ENCODE measurements around the gene CT45A9. TPM values are rescaled to one million over a fixed set of nuclear protein-coding genes. Genes with fewer than 3 reads are reported as not detected.
"Not testable (repeated sequence)": the region's sequence is repeated elsewhere in the genome, so short reads cannot be mapped to it uniquely, and the experiment has no call there.

The CT45A9 gene
- total and polyA plus RNA-seq, 8 donors: not detected

DNA sequence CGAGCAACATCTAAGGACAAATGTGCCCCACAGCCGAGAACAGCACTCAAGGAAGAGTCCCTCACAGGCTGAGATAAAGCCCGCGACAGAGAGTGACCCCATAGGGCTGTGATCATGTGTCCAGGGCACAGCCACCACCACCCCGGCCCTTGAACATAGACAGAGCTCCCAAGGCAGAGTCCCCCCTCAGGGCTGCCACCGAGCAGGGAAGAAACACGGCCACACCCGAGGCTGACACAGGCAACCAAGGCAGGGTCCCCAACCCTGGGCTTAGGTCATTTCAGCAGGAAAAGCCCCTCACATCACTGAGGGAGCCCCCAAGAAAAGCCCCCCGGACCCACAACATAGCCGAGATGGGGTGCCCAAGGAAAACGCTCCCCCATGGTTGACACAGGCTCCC is 21.2 kb upstream of the CT45A9 start:
- Histone ChIP-seq H3K36me3 (no peaks in the 10 kb centered on the region), H3K27ac (no peak overlapping the region), H3K9me3 (peaks cover 0 to 24% (median 7%) of the 10 kb centered on the region in 4 donors), H3K27me3 (no peaks in the 10 kb centered on the region), H3K4me1 (no peaks in the 10 kb centered on the region), H3K4me3 (no peak overlapping the region)
- TF ChIP-seq POLR2AphosphoS5 (IDR thresholded peaks at IDR 0.05) (no peak), POLR2A (IDR thresholded peaks at IDR 0.05) (no peak), EP300 (IDR thresholded peaks at IDR 0.05) (no peak)
- TF ChIP-seq, protein P1, sequence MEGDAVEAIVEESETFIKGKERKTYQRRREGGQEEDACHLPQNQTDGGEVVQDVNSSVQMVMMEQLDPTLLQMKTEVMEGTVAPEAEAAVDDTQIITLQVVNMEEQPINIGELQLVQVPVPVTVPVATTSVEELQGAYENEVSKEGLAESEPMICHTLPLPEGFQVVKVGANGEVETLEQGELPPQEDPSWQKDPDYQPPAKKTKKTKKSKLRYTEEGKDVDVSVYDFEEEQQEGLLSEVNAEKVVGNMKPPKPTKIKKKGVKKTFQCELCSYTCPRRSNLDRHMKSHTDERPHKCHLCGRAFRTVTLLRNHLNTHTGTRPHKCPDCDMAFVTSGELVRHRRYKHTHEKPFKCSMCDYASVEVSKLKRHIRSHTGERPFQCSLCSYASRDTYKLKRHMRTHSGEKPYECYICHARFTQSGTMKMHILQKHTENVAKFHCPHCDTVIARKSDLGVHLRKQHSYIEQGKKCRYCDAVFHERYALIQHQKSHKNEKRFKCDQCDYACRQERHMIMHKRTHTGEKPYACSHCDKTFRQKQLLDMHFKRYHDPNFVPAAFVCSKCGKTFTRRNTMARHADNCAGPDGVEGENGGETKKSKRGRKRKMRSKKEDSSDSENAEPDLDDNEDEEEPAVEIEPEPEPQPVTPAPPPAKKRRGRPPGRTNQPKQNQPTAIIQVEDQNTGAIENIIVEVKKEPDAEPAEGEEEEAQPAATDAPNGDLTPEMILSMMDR (IDR thresholded peaks at IDR 0.05): no peak
- intact Hi-C loops (cut with DNase I; ENCODE audit: low total_unique reads): no loop called here
- 87 to 94% (median 92%) methylated on average over 4 to 11 of the region's 11 CpGs for WGBS, 5 donors
- no peak for DNase-seq

DNA sequence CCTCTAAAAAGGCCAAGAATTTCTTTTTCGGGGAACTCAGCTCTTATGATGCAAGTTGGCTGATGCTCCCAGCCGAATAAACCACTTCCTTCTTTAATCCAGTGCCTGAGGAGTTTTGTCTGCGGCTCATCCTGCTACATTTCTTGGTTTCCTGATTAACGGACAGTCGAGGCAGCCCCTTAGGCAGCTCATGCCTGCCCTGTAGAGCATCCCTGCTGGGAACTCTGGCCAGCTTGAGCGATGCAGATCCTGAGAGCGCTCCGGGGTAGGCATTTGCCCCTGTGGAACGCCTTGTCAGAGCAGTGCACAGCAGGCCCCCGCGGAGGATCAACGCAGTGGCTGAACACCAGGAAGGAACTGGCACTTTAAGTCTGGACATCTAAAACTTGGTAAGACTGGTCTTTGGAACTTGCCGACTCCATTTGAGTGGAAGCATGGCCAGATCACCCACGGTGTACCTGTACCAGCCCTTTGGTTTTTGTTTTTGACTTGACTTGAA is 18.5 kb upstream of the CT45A9 start:
- intact Hi-C loops (cut with DNase I; ENCODE audit: low total_unique reads): no loop called here
- peaks cover 0 to 22% (median 7%) of the 10 kb centered on the region in 4 donors for H3K9me3 ChIP-seq
- TF ChIP-seq EP300 (IDR thresholded peaks at IDR 0.05): no peak
- TF ChIP-seq, protein P1 (IDR thresholded peaks at IDR 0.05): no peak
- H3K4me1 ChIP-seq: no peaks in the 10 kb centered on the region
- H3K27ac ChIP-seq: no peak overlapping the region
- no peaks in the 10 kb centered on the region for H3K36me3 ChIP-seq
- DNase-seq: no peak
- WGBS, 5 donors: 83 to 91% (median 88%) methylated on average over 6 to 14 of the region's 14 CpGs
- H3K27me3 ChIP-seq: no peaks in the 10 kb centered on the region
- H3K4me3 ChIP-seq: no peak overlapping the region

DNA sequence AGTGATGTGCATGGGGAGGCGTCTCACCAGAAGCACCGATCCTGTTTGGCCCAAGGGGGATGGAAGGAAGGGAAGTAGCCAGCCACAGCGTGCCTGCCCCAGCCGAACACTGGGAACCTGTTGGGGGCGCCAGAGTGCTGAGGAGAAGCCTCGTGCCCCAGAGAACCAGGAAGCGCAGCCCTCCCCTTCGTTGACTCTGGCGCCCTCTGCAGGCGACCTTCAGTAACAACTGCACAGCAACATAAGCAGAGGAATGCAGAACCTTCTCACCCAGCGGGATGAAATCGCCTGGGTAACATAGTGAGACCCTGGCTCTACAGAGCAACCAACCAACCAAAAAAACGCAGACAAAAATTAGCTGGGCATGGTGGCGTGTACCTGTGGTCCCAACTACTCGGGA is 17.4 kb upstream of the CT45A9 start:
- H3K9me3 ChIP-seq: peaks cover 0 to 20% (median 7%) of the 10 kb centered on the region in 4 donors
- H3K27me3 ChIP-seq; H3K27ac ChIP-seq; H3K36me3 ChIP-seq; intact Hi-C loops (cut with DNase I; ENCODE audit: low total_unique reads); H3K4me1 ChIP-seq; DNase-seq; H3K4me3 ChIP-seq: not testable (repeated sequence)
- WGBS, 5 donors: 58 to 93% (median 83%) methylated on average over 5 to 13 of the region's 15 CpGs

DNA sequence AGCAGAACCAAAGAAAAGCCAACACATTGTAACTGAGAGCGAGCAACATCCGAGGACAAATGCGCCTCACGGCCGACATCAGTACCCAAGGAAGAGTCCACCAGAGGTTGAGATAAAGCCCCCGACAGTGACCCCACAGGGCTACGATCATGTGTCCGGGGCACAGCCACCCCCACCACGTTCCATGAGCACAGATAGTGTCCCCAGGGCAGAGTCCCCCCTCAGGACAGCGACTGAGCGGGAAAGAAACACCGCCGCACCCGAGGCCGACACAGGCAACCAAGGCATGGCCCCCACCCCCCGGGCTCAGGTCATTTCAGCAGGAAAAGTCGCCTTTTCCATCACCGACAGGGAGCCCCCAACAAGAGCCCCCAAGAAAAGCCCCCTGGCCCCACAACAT is 16.6 kb upstream of the CT45A9 start:
- 86 to 97% (median 88%) methylated on average over 6 to 12 of the region's 18 CpGs for WGBS, 5 donors
- H3K27me3 ChIP-seq; H3K36me3 ChIP-seq; H3K27ac ChIP-seq; H3K4me1 ChIP-seq; intact Hi-C loops (cut with DNase I; ENCODE audit: low total_unique reads); DNase-seq; H3K4me3 ChIP-seq: not testable (repeated sequence)
- H3K9me3 ChIP-seq: peaks cover 0 to 12% (median 5%) of the 10 kb centered on the region in 4 donors

DNA sequence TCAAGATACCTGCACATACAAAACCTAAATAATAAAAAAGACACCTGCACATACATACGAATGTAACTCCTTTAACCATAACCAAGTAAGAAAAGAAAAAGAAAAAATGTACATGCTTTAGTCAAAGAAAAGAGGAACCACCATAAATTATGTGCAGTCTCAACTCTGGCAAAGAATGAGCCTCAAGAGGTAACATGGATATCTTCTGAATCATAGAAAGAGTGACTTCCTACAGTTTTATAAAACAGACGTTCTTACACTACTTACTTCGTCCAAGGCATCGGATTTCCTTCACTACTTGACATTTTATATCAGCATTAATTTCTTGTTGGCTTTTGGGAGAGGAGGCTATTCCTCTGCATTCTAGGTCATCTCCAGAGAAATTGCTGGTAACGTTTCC is 11.1 kb upstream of the CT45A9 start:
- H3K36me3 ChIP-seq; H3K27me3 ChIP-seq; DNase-seq; H3K9me3 ChIP-seq; H3K4me1 ChIP-seq; H3K4me3 ChIP-seq; H3K27ac ChIP-seq; intact Hi-C loops (cut with DNase I; ENCODE audit: low total_unique reads): not testable (repeated sequence)
- WGBS, 5 donors: 50 to 67% (median 53%) methylated on average over 4 of the region's 5 CpGs

DNA sequence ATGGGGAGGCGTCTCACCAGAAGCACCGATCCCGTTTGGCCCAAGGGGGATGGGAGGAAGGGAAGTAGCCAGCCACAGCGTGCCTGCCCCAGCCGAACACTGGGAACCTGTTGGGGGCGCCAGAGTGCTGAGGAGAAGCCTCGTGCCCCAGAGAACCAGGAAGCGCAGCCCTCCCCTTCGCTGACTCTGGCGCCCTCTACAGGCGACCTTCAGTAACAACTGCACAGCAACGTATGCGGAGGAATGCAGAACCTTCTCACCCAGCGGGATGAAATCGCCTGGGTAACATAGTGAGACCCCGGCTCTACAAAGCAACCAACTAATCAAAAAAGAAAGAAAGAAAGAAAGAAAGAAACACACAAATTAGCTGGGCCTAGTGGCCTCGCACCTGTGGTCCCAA is 17.2 kb downstream of the CT45A9 start, which contains the start of gene CT45A8:
Gene CT45A8 (minus strand): TSS at position 101 of the 400 bp plus-strand sequence. CDS start 3,755 bp downstream, outside the sequence.
- H3K36me3 ChIP-seq; H3K9me3 ChIP-seq; H3K27me3 ChIP-seq; intact Hi-C loops (cut with DNase I; ENCODE audit: low total_unique reads); H3K27ac ChIP-seq; H3K4me3 ChIP-seq; H3K4me1 ChIP-seq; DNase-seq: not testable (repeated sequence)
- no CpG with 5 or more reads among the region's 17 CpGs for WGBS, 5 donors

DNA sequence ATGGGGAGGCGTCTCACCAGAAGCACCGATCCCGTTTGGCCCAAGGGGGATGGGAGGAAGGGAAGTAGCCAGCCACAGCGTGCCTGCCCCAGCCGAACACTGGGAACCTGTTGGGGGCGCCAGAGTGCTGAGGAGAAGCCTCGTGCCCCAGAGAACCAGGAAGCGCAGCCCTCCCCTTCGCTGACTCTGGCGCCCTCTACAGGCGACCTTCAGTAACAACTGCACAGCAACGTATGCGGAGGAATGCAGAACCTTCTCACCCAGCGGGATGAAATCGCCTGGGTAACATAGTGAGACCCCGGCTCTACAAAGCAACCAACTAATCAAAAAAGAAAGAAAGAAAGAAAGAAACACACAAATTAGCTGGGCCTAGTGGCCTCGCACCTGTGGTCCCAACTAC is 34.4 kb downstream of the CT45A9 start, which contains the start of gene CT45A7:
Gene CT45A7 (minus strand): TSS at position 101 of the 400 bp plus-strand sequence. CDS start 3,747 bp downstream, outside the sequence.
- H3K4me1 ChIP-seq; H3K27me3 ChIP-seq; intact Hi-C loops (cut with DNase I; ENCODE audit: low total_unique reads); H3K36me3 ChIP-seq; H3K27ac ChIP-seq; DNase-seq; H3K4me3 ChIP-seq; H3K9me3 ChIP-seq: not testable (repeated sequence)
- WGBS, 5 donors: no CpG with 5 or more reads among the region's 17 CpGs

DNA sequence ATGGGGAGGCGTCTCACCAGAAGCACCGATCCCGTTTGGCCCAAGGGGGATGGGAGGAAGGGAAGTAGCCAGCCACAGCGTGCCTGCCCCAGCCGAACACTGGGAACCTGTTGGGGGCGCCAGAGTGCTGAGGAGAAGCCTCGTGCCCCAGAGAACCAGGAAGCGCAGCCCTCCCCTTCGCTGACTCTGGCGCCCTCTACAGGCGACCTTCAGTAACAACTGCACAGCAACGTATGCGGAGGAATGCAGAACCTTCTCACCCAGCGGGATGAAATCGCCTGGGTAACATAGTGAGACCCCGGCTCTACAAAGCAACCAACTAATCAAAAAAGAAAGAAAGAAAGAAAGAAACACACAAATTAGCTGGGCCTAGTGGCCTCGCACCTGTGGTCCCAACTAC is 51.7 kb downstream of the CT45A9 start, which contains the start of gene CT45A2:
Gene CT45A2 (minus strand): TSS at position 101 of the 400 bp plus-strand sequence. CDS start 3,747 bp downstream, outside the sequence.
- H3K4me1 ChIP-seq; intact Hi-C loops (cut with DNase I; ENCODE audit: low total_unique reads); H3K9me3 ChIP-seq; H3K36me3 ChIP-seq; H3K27ac ChIP-seq; DNase-seq; H3K4me3 ChIP-seq; H3K27me3 ChIP-seq: not testable (repeated sequence)
- WGBS, 5 donors: no CpG with 5 or more reads among the region's 17 CpGs
